Upper lobe of right lung (tissue), 1 donor: ENCODE results near the gene ZNF831. TPM values are rescaled to one million over a fixed set of nuclear protein-coding genes. Genes with fewer than 3 reads are reported as not detected.
A peak's percentile ranks its signal among the peaks of the same experiment; 100 is the strongest.

ENCODE experiments used
- ATAC-seq: fragments of 200-7000 bp; cut with Tn5 transposase; one replicate; pipeline ENCODE4 v1.9.1; 2020; ENCODE audit warnings: mild to moderate bottlenecking, moderate library complexity
- DNase-seq: peaks from one replicate; pipeline ENCODE4 v3.0.0-alpha.2; 2020
- H3K27ac ChIP-seq: fragments of 200-600 bp; one replicate; pipeline ENCODE4 v1.8.0; 2022
- H3K27me3 ChIP-seq: fragments of 200-600 bp; one replicate; pipeline ENCODE4 v1.8.0; 2022; ENCODE audit warnings: mild to moderate bottlenecking
- H3K36me3 ChIP-seq: fragments of 200-600 bp; one replicate; pipeline ENCODE4 v1.8.0; 2022
- H3K4me1 ChIP-seq: fragments of 200-600 bp; one replicate; pipeline ENCODE4 v1.8.0; 2022
- H3K4me3 ChIP-seq: fragments of 200-600 bp; one replicate; pipeline ENCODE4 v1.8.0; 2022; ENCODE audit warnings: mild to moderate bottlenecking
- H3K9me3 ChIP-seq: fragments of 200-600 bp; one replicate; pipeline ENCODE4 v1.8.0; 2022
- intact Hi-C: fragments of 100-400 bp; cut with DNase I; formaldehyde crosslinking; loops from one replicate; pipeline ENCODE4 v1.11.0; 2022
- total RNA-seq: library from RNA; stranded (reverse); fragmentation: NEBNext Ultra II Directional; extraction: Animal tissue kit (Norgen Biotek cat#: 25700); gene quantifications from one replicate; pipeline ENCODE4 v1.2.1, GENCODE V29; 2021
- TF ChIP-seq, protein P1 (sequence below): fragments of 200-600 bp; IDR thresholded peaks from one replicate; pipeline ENCODE4 v1.8.0; 2022; ENCODE audit warnings: antibody characterized with exemption
- donor health status: DM: no; HTN: yes; CAD: no; lungs with severe emphysema.

Gene ZNF831
- total RNA-seq, 1 donor from 2014 or later: 1.0 TPM

DNA sequence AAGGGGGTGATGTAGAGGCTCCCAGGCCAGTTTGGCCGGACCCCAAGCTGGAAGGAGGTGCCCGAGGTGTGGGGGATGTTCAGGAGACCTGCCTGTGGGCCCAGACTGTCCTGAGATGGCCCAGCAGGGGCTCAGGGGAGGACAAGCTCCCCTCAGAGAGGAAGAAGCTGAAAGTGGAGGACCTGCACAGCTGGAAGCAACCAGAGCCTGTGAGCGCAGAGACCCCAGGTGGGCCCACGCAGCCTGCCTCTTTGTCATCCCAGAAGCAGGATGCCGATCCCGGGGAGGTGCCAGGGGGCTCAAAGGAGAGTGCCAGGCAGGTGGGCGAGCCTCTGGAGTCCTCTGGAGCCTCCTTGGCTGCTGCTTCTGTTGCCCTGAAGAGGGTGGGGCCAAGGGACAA, 29.7 kb downstream of the ZNF831 start:
- no peaks in the 10 kb centered on the region for H3K36me3 ChIP-seq
- no peaks in the 10 kb centered on the region for H3K9me3 ChIP-seq
- ATAC-seq (no peak), DNase-seq (no peak)
- H3K27me3 ChIP-seq: peaks cover 22% of the 10 kb centered on the region
- no peaks in the 10 kb centered on the region for H3K4me1 ChIP-seq
- TF ChIP-seq, protein P1, sequence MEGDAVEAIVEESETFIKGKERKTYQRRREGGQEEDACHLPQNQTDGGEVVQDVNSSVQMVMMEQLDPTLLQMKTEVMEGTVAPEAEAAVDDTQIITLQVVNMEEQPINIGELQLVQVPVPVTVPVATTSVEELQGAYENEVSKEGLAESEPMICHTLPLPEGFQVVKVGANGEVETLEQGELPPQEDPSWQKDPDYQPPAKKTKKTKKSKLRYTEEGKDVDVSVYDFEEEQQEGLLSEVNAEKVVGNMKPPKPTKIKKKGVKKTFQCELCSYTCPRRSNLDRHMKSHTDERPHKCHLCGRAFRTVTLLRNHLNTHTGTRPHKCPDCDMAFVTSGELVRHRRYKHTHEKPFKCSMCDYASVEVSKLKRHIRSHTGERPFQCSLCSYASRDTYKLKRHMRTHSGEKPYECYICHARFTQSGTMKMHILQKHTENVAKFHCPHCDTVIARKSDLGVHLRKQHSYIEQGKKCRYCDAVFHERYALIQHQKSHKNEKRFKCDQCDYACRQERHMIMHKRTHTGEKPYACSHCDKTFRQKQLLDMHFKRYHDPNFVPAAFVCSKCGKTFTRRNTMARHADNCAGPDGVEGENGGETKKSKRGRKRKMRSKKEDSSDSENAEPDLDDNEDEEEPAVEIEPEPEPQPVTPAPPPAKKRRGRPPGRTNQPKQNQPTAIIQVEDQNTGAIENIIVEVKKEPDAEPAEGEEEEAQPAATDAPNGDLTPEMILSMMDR: no peak
- no peak overlapping the region for H3K27ac ChIP-seq
- H3K4me3 ChIP-seq: no peak overlapping the region
- intact Hi-C loops: no loop called here

DNA sequence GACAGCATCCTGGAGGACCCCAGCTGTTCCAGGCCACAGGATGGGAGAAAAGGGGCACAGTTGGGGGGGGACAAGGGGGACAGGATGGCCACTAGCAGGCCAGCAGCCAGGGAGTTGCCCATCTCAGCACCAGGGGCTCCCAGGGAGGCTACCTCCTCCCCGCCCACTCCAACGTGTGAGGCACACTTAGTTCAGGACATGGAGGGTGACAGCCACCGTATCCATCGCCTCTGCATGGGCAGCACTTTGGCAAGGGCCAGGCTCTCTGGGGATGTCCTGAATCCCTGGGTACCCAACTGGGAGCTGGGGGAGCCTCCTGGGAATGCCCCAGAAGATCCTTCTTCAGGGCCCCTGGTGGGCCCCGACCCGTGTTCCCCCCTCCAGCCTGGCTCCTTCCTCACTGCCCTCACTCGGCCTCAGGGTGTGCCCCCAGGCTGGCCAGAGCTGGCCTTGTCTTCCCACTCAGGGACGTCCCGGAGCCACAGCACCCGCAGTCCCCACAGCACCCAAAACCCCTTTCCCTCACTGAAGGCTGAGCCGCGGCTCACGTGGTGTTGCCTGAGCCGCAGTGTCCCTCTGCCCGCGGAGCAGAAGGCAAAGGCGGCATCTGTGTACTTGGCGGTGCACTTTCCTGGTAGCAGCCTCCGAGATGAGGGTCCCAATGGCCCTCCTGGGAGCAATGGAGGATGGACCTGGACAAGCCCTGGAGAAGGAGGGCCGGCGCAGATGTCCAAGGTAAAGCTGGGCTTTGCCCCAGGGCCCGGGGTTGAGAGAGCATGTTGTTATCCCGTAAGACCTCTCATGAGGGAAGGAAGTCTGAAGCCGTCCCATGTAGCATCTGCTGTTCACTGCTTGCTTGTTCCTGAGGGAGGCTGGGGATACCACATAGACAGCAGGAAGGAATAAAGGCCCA, 30.7 kb downstream of the ZNF831 start:
- ATAC-seq (no peak), DNase-seq (no peak)
- H3K9me3 ChIP-seq: no peaks in the 10 kb centered on the region
- H3K27ac ChIP-seq: no peak overlapping the region
- H3K27me3 ChIP-seq: peaks cover 22% of the 10 kb centered on the region
- TF ChIP-seq, protein P1: no peak
- intact Hi-C loops: no loop called here
- H3K4me3 ChIP-seq: no peak overlapping the region
- no peaks in the 10 kb centered on the region for H3K36me3 ChIP-seq
- no peaks in the 10 kb centered on the region for H3K4me1 ChIP-seq

DNA sequence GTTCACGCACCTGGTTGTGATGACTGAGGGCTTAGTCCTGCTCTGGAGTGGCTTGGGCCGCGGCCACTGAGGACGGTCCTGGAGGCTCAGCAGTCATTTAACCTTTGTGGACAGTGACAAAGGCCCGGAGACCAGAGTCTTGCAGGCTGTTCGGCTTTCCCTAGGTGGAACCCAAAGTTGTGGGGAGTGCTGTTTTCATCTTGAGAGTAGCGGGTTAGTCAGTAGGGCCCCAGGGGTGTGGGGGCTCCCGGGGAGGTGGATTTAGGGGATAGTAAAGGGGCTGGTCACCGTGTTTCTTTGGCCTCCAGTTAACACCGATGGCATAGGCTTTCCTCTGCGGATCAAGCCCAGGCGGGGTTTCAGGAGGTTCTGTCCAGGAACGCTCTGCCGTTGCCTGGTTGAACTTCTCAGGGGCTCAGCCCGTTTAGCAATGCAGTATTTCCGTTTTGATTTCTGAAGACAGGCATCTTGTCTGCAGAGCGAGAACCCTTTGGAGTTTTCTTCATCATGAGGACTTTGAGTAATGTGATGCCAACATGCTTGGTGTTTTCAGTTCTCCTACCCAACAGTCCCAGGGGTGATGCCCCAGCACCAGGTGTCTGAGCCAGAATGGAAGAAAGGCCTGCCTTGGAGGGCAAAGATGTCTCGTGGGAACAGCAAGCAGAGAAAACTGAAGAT, 31.8 kb downstream of the ZNF831 start:
- DNase-seq (no peak), ATAC-seq (no peak)
- TF ChIP-seq, protein P1: no peak
- no peaks in the 10 kb centered on the region for H3K36me3 ChIP-seq
- intact Hi-C loops: no loop called here
- H3K9me3 ChIP-seq: no peaks in the 10 kb centered on the region
- H3K27me3 ChIP-seq: peaks cover 22% of the 10 kb centered on the region
- no peaks in the 10 kb centered on the region for H3K4me1 ChIP-seq
- H3K4me3 ChIP-seq: no peak overlapping the region
- no peak overlapping the region for H3K27ac ChIP-seq

DNA sequence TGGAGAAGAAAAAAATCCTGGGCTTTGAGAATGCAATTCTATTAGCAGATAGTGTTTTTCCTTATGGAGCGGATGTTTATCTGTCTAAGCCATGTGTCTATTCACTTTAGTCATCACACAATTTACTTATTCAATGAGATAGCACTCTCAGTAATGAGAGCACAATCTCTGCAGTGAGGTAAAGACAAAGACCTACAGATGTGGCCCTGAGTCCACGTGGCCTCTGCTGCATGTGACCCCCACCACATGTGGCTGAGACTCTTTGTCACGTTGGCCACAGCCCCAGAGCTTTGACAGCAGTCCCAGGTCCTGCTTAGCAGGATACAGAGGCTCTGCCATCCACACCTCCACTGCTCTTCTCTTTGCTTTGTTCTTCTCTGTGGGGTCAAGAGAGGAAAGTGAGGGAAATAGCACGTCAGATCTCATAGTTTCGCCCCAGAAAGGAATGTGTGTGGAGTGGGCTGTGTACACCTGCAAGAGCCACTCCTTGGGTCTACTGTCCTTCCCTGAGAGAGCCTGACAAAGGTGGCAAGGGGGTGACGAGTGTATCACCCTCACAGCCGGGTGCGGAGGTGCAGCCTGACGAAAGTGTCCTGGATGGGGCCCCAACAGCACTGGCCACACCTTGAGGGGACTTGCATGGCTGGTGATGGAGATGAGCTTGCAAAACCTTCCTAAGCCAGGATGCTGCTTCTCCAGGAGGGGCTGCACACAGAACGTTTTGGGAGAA, 40.7 kb downstream of the ZNF831 start:
- no peak overlapping the region for H3K27ac ChIP-seq
- peak; percentile 15 for ATAC-seq
- intact Hi-C loops: no loop called here

DNA sequence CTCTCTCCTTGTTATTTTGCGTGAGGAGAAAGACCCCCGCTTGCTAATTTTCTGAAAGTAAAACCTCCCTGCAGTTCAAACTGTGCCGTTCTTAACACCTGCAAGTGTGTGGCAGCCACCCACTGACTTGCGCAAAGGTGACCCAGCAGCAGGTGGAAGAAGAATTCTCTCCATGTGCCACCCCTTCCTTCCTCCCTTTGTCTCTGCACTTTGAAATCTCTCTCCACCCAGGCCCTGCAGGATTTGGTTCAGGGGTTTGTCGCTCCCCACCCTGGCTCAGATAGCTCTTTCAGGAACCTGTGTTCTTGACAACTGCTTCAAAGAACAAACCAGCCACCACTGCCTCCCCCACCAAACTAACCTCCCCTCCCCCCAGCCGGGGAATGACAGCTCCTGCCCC, 41.4 kb downstream of the ZNF831 start:
- Histone ChIP-seq H3K27me3 (peaks cover 5% of the 10 kb centered on the region), H3K27ac (no peak overlapping the region), H3K9me3 (no peaks in the 10 kb centered on the region), H3K36me3 (no peaks in the 10 kb centered on the region), H3K4me1 (peaks cover 5% of the 10 kb centered on the region), H3K4me3 (no peak overlapping the region)
- intact Hi-C loops: no loop called here
- TF ChIP-seq, protein P1: no peak
- no peak for DNase-seq
- no peak for ATAC-seq

More for the DNA sequence above, 40.7 kb downstream of the ZNF831 start:
- Histone ChIP-seq H3K4me1 (peaks cover 5% of the 10 kb centered on the region), H3K9me3 (no peaks in the 10 kb centered on the region), H3K4me3 (no peak overlapping the region), H3K36me3 (no peaks in the 10 kb centered on the region), H3K27me3 (peaks cover 5% of the 10 kb centered on the region)
- DNase-seq: no peak
- TF ChIP-seq, protein P1: no peak
